NCI-H774 (cell line): ENCODE data around the gene GRK6.
A peak's percentile ranks its signal among the peaks of the same experiment; 100 is the strongest.

Experiments
- DNase-seq: peaks from one replicate; lab custom pipeline; 2025; lab: John Stamatoyannopoulos, UW

The GRK6 gene

DNA sequence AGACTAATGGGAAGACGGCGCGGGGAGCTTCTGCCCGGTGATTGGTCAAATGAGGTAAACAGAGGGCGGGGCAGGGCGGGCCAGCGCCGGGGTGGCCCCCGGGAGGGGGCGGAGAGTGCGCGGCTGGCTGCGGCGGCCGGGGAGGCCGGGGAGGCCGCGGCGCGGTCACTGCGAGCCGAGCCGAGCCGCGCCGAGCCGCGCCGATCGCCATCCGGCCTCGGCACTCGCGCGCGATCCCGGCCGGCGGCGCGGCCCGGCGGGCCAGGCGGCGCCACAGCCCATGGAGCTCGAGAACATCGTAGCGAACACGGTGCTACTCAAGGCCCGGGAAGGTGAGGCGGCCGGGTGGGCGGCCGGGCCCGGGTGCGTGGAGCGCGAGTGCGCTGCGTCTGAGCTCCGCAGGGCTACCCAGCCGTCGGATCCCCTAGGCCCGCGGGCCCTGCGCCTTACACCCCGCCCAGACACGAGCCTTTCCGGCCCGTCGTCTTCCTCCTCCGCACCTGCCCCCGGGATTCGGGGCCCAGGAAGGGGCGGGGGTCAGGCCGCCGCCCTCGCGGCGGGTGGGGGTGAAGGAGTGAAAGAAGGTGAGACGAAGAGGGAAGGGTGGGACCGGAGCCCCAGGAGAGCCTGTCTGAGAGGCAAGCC, at the start of gene GRK6:
TSS of gene GRK6 (plus strand) at position 111 of the 645 bp plus-strand sequence. CDS start at position 281, 170 bp downstream.
- DNase-seq, result peak; percentile 31

GRCh38 chr5:177377851-177378776, 48.4 kb upstream of the GRK6 start:
- DNase-seq, result no peak

GRCh38 chr5:177378884-177379883, 47.3 kb upstream of the GRK6 start:
- DNase-seq, result no peak

DNA sequence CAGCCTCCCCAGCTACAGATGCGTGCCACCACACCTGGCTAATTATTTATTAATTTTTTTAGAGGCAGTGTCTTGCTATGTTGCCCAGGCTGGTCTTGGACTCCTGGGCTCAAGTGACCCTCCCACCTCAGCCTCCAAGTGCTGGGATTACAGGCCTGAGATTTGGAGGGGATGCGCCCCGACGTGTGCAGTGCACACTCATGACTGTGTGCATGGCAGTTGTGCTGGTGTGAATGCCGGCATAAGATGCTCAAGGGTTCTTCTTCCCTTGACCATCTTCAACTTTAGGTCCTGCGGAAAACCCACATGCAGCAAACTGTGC, 45.7 kb upstream of the GRK6 start:
- DNase-seq, result no peak

- DNase-seq, result no peak
Observed at GRCh38 chr5:177382423-177383029, 44.0 kb upstream of the GRK6 start.

- no peak for DNase-seq
Observed at GRCh38 chr5:177383181-177383580, 43.3 kb upstream of the GRK6 start.

DNA sequence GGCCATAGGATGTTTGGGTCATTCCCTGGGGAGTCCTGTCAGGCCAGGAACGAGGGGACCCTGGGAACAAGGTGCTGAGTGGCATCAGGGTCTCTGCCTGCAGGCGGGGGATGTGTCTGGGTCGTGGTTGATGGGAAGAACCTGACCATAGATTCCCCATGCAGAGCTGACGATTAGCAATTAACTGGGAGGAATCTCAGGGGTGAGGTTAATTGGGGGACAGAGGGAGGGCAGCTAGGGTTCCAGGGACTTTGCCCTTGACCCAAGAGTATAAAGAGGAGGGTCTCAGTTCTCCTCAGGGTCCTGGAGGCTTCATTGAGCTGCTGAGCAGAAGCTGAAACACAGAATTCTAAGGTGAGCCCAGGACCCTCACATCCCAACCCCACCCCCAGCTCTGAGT, 42.3 kb upstream of the GRK6 start, which contains the start of gene SLC34A1:
TSS of gene SLC34A1 (plus strand) at position 301 of the 400 bp plus-strand sequence. CDS start 1,308 bp downstream, outside the sequence.
- DNase-seq, result no peak

DNA sequence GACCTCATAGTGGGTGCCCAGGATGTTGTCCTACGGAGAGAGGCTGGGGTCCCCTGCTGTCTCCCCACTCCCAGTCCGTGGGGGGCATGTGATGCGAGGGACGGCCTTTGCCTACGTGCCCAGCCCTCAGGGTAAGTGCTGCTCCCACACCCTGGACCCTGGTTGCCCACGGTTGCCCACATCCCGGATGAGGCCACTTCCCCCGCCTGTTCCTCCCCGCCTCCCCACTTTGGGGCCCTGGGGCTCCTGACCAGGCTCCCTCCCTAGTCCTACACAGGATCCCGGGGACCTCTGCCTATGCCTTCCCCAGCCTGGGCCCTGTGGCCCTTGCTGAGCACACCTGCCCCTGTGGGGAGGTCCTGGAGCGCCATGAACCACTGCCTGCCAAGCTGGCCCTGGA, 40.8 kb upstream of the GRK6 start:
- no peak for DNase-seq

- DNase-seq, result no peak
Observed at GRCh38 chr5:177386542-177386941, 39.9 kb upstream of the GRK6 start.

DNA sequence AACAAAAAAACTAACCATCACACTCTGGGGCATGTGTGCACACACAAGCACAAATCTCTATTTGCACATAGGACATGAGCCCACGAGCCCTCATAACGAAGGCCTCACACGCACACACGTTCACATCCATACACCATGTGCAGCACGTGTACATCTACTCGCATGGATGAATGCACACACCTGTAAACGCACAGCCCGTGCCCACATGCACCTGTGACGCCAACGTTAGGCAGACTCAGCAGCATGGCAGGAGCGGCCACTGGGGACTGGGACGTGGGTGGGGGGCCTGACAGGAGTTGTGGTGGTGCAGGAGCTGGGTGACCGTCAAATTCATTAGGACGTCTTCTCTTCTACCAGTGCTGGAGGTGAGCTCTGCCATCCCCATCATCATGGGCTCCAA, 39.1 kb upstream of the GRK6 start:
- DNase-seq, result no peak

GRCh38 chr5:177388521-177389052, 37.9 kb upstream of the GRK6 start:
- no peak for DNase-seq

DNA sequence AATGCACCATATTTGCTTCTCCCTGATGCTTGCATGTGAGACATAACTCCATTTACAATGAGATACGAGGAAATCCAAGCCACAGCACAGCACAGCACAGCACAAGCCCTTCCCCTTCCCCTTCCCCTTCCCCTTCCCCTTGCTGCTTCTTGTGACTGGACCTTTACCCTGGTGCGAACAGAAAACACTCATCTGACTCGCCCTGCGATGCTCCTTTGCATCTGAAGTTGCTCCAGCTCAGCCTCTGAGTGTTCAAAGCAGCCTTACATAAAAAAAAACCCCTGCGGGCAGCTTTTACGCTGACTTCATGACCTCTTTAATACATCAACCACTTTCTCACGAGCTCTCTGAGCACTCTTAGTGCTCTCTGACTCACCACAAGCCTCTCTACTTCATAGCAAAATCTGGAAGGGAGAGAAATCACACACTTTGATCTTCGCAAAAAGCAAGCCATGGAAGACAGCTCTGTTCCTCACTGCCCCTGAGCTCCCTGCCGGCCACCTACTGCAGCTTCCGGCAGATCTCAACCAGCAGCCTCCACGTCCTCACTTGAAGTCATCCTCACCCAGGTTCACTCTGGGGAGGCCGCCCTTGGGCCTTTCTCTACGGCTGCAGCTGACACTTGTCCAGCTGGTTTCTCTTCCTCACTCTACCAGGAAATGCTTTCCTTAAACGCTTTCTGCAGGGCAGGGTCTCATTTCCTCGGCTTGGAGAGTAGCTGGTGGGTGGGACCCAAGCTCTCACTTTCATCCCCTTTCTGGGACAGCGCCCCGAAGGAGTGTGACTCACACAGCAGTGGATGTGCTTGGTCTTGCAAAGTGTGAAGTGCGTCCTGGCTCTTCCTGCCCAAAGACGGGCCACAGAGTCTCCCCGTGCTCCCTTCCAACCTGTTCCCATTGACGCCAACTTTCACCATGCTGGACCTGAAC, 37.0 kb upstream of the GRK6 start:
- no peak for DNase-seq

- peak; percentile 76 for DNase-seq
Observed at GRCh38 chr5:177390363-177391300, 35.8 kb upstream of the GRK6 start.

DNA sequence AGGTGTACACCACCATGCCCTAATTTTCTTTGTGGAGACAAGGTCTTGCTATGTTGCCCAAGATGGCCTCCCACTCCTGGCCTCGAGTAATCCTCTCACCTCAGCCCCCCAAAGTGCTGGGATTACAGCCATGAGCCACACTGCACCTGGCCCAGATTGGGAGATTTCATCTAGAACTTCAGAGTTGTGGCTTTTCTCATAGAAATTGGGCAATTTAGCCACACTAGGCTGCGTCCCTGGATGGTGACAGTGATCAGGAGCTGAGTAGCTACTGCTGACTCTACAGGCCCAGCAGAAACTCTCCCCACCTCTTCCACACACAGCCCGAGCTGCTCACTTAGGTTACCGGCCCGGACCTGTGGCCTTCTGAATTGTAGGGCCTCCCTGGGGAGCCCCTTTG, 33.7 kb upstream of the GRK6 start:
- DNase-seq, result no peak

GRCh38 chr5:177393206-177393765, 33.2 kb upstream of the GRK6 start:
- DNase-seq, result no peak

DNA sequence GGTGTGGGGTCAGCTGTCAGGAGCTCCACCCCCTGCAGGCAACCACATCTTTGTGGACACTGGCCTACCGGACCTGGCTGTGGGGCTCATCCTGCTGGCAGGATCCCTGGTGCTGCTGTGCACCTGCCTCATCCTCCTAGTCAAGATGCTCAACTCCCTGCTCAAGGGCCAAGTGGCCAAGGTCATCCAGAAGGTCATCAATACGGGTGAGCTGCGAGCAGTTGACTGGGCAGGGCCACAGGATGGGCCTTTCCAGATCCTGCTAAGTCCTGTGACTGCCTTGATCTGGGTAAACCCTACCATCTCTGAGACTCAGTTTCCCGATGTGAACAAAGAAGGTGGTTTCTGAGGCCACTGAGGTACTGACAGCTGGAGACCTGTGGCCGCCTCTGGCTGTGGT, 32.5 kb upstream of the GRK6 start:
- DNase-seq, result no peak

GRCh38 chr5:177396078-177396477, 30.4 kb upstream of the GRK6 start:
- no peak for DNase-seq

- DNase-seq, result no peak
Observed at GRCh38 chr5:177396807-177397206, 29.7 kb upstream of the GRK6 start.

DNA sequence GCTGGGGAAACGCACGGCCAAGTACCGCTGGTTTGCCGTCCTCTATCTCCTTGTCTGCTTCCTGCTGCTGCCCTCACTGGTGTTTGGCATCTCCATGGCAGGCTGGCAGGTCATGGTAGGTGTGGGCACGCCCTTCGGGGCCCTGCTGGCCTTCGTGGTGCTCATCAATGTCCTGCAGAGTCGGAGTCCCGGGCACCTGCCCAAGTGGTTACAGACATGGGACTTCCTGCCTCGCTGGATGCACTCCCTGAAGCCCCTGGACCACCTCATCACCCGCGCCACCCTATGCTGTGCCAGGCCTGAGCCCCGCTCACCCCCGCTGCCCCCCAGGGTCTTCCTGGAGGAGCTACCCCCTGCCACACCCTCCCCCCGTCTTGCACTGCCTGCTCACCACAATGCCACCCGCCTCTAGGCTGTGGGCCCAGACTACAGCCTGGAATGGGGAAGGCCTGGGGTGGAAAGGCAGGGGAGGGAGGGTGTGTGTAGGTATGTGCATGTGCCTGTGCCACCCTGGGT, 28.5 kb upstream of the GRK6 start:
- DNase-seq, result no peak
